ENCODE measurements around the gene NMNAT2.

Gene NMNAT2

DNA sequence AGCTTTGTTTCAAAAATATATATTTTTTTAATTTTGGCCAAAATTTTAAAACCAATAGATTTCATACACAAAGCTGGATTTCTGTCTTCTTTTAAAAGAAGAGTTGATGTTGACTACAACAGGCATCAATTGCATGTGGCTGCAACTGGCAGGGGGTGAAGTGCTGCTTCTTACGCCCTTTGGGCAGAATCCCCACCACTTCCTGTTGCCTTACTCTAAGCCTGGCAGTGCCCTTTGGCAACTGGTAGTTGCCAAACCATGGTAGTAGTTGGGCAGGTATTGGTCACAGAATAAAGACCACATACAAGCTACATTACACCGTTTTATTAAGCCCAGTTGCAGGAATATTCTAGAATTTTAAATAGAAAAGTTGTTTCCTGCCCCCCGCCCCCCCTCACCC lies 215.1 kb downstream of the NMNAT2 start:
- DNase-seq: no peak

DNA sequence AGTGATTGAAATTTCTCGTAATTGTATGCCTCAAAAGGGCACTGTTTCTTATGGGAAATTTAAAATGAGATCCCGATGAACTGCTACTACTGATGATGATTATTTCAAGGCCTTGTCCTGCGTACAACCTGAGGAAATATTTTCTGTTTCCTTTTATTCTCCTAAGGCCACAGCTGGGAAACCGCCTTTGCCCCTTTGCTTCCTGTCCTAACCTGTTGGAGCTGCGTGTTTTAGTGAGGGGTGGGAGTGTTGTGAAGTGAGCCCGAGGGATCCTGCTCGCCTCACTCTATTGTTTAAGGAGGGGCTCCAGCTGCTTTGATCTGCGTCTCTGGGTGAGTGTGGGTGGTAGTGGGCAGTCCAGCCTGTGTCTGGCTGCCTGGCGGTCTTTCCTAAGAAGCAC lies 217.7 kb downstream of the NMNAT2 start:
- DNase-seq: no peak

GRCh38 chr1:183199304-183199703 lies 218.9 kb downstream of the NMNAT2 start:
- no peak for DNase-seq

DNA sequence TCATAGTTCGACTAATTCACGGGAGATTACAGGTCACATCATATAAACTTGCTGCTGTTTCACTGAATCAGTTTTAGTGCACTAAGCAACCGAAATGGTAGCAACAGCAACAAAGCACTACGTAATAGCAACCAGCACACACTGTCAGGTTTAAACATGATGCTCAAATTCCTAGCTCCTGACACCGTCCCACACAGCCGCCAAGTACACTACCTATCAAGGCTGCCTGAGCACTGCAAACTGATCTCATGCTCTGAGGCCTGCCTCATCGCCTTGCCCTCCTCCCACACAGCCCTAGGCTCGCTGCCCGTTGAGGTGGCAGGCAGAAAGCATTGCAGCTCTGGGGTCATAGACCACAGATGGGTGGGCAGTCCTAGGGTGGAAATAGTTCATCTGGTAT lies 219.7 kb downstream of the NMNAT2 start:
- DNase-seq: no peak

All from GDM1 (cell line).